Bronchial epithelial cell (primary cell): ENCODE measurements around the gene C6orf52. TPM values are rescaled to one million over a fixed set of nuclear protein-coding genes. Genes with fewer than 3 reads are reported as not detected.
A peak's percentile ranks its signal among the peaks of the same experiment; 100 is the strongest.
"Not testable (repeated sequence)": the region's sequence is repeated elsewhere in the genome, so short reads cannot be mapped to it uniquely, and the experiment has no call there.

Experiments used
- DNase-seq: peaks from one replicate; pipeline ENCODE4 v3.0.0-alpha.2; 2010; ENCODE audit warnings: low read depth
- FAIRE-seq: peaks from 2 replicates; lab custom pipeline; 2011; peaks lifted over from hg19 to GRCh38; lab: Jason Lieb, UNC
- H3K27me3 ChIP-seq: 2 replicates; pipeline ENCODE4 v1.5.1; 2011; ENCODE audit warnings: low read length; ENCODE audit not compliant: control insufficient read depth, insufficient read depth
- H3K36me3 ChIP-seq: 2 replicates; pipeline ENCODE4 v1.5.1; 2011; ENCODE audit warnings: low read length; ENCODE audit not compliant: control insufficient read depth, insufficient read depth
- H3K4me3 ChIP-seq: 2 replicates; pipeline ENCODE4 v1.5.1; 2011; ENCODE audit warnings: mild to moderate bottlenecking, low read depth, low read length, control low read depth
- CTCF ChIP-seq: IDR thresholded peaks from 2 replicates; pipeline ENCODE4 v1.5.1; 2011; ENCODE audit warnings: mild to moderate bottlenecking, moderate library complexity, low read length, control low read depth, inconsistent platforms; ENCODE audit not compliant: insufficient read depth, severe bottlenecking
- total RNA-seq: library from RNA; depleted of rRNA; stranded (reverse); fragments of >200 nt; gene quantifications from 2 replicates; pipeline ENCODE4 v1.2.1, GENCODE V29; 2014

Gene C6orf52
- total RNA-seq, 1 donor from 2014 or later = 2.1 TPM

GRCh38 chr6:10722820-10723566 lies 28.6 kb upstream of the C6orf52 start, which contains the start of gene TMEM14C:
TSS of gene TMEM14C (plus strand) at chr6:10723070. CDS start at chr6:10724614, 1,544 bp downstream.
- FAIRE-seq = no peak

GRCh38 chr6:10722570-10722819 lies 28.1 kb upstream of the C6orf52 start:
- no peak for TF ChIP-seq CTCF
- no peak for FAIRE-seq

More at GRCh38 chr6:10722820-10723566, 28.6 kb upstream of the C6orf52 start, which contains the start of gene TMEM14C:
- peak within 1 kb of the TSS; percentile 71 for H3K4me3 ChIP-seq
- H3K36me3 ChIP-seq = peaks cover 16% of the 10 kb centered on the region
- DNase-seq = peak; percentile 93
- H3K27me3 ChIP-seq = no peaks in the 10 kb centered on the region
- no peak for TF ChIP-seq CTCF

GRCh38 chr6:10721850-10722569 lies 27.6 kb upstream of the C6orf52 start:
- Histone ChIP-seq H3K4me3 (peak overlapping the region; percentile 71), H3K36me3 (peaks cover 13% of the 10 kb centered on the region), H3K27me3 (no peaks in the 10 kb centered on the region)
- no peak for FAIRE-seq
- TF ChIP-seq CTCF = no peak
- DNase-seq = no peak

More at GRCh38 chr6:10722570-10722819, 28.1 kb upstream of the C6orf52 start:
- DNase-seq = no peak
- Histone ChIP-seq H3K36me3 (peaks cover 13% of the 10 kb centered on the region), H3K27me3 (no peaks in the 10 kb centered on the region), H3K4me3 (peak overlapping the region; percentile 71)

GRCh38 chr6:10720960-10721849 lies 26.8 kb upstream of the C6orf52 start:
- H3K27me3 ChIP-seq, DNase-seq, FAIRE-seq: not testable (repeated sequence)
- Histone ChIP-seq H3K4me3 (peak overlapping the region; percentile 35), H3K36me3 (peaks cover 11% of the 10 kb centered on the region)

- TF ChIP-seq CTCF = no peak
- H3K36me3 ChIP-seq = peaks cover 7% of the 10 kb centered on the region
- H3K4me3 ChIP-seq = peak overlapping the region; percentile 35
- no peaks in the 10 kb centered on the region for H3K27me3 ChIP-seq
- FAIRE-seq (no peak), DNase-seq (no peak)
These were observed 26.0 kb upstream of the C6orf52 start for GRCh38 chr6:10720265-10720959.
